HG02840 (cell line): ENCODE data around the gene CDR2L.

Experiments used
- ATAC-seq: cut with Tn5 transposase; IDR thresholded peaks from one replicate; pipeline ENCODE4 v1.9.1; 2021; ENCODE audit warnings: mild to moderate bottlenecking, moderate library complexity, moderate number of reproducible peaks; ENCODE audit not compliant: unreplicated experiment, low FRiP score

The CDR2L gene

GRCh38 chr17:74987418-74987908 is at the start of gene CDR2L:
Gene CDR2L, plus strand, starts transcription at chr17:74987632. Its CDS starts 412 bp downstream, at chr17:74988044.
- peak; percentile 81 for ATAC-seq

GRCh38 chr17:74938194-74938950 is 49.1 kb upstream of the CDR2L start:
- ATAC-seq, result no peak

- no peak for ATAC-seq
These were observed 47.9 kb upstream of the CDR2L start for GRCh38 chr17:74939534-74939933.

DNA sequence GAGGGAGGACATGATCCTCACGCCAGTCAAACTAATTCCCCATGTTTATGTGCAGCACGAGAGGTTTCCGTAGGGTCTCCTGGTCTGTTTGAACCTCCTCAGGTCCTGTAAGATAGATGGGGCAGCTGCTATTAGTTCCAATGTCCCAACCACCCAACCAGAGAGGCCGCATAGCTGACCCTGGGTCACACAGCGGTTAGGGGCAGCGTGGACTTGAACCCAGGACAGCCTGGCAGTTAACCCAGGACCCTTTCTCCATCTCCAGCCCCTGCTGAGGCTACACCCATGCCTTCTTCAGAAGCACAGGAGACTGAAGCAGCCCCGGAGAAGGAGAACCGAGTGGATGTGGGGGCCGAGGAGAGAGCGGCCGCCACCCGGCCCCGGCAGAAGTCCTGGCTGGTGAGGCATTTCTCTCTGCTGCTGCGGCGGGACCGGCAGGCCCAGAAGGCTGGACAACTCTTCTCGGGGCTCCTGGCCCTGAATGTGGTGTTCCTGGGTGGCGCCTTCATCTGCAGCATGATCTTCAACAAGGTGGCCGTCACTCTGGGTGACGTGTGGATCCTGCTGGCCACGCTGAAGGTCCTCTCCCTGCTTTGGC is 46.2 kb upstream of the CDR2L start:
- ATAC-seq, result no peak

GRCh38 chr17:74943808-74944522 is 43.5 kb upstream of the CDR2L start:
- no peak for ATAC-seq

- no peak for ATAC-seq
These were observed 41.9 kb upstream of the CDR2L start for GRCh38 chr17:74945543-74945942.

- no peak for ATAC-seq
These were observed 40.8 kb upstream of the CDR2L start for GRCh38 chr17:74946641-74947040.

DNA sequence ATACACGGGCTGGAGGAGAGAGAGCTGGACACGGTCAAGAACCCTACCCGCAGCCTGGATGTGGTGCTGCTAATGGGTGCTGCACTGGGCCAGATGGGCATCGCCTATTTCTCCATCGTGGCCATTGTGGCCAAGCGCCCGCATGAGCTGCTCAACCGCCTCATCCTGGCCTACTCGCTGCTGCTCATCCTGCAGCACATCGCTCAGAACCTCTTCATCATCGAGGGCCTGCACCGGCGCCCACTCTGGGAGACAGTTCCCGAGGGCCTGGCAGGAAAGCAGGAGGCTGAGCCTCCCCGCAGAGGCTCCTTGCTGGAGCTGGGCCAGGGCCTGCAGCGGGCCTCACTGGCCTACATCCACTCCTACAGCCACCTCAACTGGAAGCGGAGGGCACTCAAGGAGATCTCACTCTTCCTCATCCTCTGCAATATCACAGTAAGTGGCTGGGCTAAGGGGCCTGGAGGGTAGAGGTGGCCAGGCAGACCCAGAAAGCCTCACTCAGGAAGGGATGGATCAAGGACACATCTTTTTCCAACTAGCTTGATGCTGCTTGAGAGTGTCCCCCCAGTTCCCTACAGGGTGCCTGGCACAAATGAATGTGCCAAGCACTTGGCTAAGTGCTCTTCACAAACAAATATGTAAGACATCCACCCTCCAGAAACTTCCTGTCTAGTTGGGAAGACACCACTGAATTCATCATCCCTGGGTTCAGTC is 40.2 kb upstream of the CDR2L start:
- ATAC-seq, result no peak

DNA sequence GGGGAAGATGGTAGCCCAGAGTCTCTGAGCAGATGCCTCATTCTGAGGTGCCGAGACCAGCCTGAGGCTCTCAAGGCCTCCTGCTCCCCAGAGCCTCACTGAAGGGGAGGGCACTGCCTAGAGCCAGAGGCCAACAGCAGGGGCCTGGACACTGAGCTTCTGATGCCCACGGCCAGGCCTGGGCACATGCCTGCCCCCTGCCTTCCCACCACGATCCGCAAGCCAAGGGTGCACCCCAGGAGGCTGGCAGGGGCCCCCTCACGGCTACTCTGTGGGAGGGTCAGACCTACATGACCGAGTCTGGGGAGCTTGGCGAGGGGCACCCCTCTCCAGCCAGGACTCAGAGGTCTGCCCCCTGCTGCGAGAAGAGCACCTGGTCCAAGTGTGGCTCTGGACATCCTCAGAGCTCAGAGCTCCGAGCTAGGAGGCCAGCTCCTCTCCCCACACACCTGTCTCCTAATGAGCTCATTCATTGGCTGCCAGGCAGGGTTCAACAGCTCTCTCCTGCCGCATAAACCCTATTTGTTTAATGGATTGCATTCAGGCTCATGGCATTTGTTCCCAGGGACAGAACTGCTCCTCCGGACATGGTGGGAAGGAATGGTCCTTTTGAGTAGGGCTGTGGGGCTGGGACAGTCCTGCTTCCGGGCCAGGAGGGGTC is 37.8 kb upstream of the CDR2L start:
- no peak for ATAC-seq

DNA sequence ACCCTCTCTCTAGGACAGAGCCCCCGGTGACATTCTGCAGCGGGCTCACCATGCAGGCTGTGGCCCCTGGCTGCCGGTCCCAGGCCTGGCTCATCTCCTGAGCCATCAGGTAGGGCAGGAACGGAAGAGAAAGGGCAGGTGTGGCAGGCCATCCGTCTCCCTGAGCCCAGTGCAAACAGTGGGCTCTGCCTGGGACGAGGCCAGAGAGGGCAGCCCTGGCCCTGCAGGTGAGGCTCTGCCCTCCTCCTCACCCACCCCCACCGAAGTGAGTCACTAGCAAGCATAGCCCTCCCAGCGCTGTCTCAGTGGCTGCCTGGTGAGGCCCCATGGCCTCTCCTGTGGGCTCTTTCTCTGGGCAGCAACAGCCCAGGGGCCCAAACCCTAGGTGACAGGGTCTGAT is 37.2 kb upstream of the CDR2L start:
- ATAC-seq, result no peak

- ATAC-seq, result no peak
These were observed 36.4 kb upstream of the CDR2L start for GRCh38 chr17:74951065-74951464.

DNA sequence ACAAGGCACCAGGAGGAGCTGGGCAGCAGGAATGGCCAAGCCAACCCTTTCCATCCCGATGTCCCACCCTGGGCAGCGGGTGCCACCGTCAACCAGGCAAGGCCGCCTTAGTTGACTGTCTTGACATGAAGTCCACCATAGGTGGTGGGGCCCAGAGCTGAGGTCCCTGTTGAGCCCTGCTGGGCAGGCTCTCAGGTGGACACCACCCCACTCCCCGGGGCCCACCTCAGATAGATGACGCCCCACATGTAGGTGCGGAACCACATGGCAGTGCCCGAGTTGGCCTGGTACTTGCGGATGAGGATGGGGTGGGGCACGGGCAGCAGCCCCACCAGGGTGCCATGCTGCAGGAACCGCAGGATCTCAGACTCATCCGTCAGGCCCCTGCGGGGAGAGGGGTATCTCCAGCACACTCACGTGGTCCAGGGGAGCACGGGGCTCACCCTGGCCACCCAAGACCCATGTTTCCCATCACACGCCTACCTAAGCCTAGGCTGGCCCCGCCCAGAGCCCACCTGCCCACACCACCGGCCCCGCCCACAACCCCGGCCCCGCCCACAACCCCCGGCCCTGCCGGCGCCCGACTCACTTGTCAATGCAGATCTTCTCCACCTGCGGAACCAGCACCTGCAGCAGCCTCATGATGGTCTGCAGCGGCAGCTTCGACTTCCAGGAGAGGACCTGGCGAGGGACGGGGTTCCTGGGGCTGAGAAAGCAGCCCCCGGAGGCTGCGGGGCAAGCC is 35.6 kb upstream of the CDR2L start:
- no peak for ATAC-seq

GRCh38 chr17:74952431-74953133 is 34.9 kb upstream of the CDR2L start:
- ATAC-seq, result no peak

- no peak for ATAC-seq
These were observed 34.2 kb upstream of the CDR2L start for GRCh38 chr17:74953134-74953687.

DNA sequence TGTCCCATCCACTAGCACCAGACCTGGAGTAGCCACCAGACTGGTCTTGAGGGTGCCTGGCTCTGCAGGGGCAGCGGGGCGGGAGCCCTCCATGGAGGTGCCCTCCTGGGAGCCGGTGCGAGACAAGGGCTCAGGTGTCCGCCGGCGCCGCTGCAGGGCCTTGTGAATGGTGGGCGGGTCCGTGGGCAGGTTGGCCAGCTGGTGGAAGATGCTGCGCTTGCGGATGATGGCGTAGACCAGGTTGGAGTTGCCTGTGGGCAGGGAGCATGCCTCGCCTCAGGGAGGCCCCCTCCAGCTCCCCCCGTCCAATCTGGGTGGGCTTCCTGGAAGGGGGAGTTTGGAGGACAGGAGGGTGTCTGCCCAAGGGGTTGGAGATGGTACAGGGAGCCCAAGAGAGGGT is 33.3 kb upstream of the CDR2L start:
- no peak for ATAC-seq

DNA sequence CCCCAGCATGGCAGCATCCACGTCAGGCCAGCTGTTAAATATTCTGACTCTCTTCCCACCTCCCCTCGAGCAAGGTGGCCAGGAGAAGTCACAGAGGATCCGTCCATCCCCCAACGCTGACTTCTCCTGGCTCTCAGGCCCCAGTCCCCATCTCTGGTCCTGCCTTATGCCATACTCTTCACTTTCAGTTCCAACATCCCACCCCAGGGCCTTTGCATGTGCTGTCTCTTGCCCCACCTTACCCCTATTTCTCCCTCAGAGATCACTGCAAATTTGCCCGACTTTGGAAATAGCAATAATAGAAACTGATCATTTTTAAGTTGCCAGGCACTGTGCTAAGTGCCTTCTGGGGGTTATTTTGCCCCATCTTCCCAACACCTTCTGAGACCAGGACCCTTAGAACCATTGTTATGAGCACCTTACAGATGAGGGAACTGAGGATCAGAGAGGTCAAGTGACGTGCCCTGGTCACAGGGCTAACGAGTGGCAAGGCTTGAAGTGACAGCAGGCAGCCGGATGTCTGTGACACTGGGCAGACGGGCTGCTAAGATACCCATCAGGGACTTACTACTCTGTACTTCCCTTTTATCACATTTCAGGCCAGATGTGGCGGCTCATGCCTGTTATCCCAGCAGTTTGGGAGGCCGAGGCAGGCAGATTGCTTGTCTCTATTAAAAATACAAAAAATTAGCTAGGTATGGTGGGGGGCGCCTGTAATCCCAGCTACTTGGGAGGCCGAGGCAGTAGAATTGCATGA is 32.6 kb upstream of the CDR2L start:
- no peak for ATAC-seq

GRCh38 chr17:74956093-74956492 is 31.3 kb upstream of the CDR2L start:
- ATAC-seq, result no peak
